Measurements from ENCODE around the gene C11orf54.
A peak's percentile ranks its signal among the peaks of the same experiment; 100 is the strongest.
"Not testable (repeated sequence)": the region's sequence is repeated elsewhere in the genome, so short reads cannot be mapped to it uniquely, and the experiment has no call there.

C11orf54 gene

GRCh38 chr11:93772123-93772522, 30.7 kb downstream of the C11orf54 start:
- no peak for DNase-seq

GRCh38 chr11:93773045-93773477, 31.6 kb downstream of the C11orf54 start:
- no peak for DNase-seq

GRCh38 chr11:93773601-93774200, 32.2 kb downstream of the C11orf54 start:
- DNase-seq = no peak

- not testable (repeated sequence) for DNase-seq
Measured at GRCh38 chr11:93774560-93774959, 33.1 kb downstream of the C11orf54 start.

- no peak for DNase-seq
Measured at GRCh38 chr11:93775289-93775688, 33.8 kb downstream of the C11orf54 start.

GRCh38 chr11:93783362-93783761, 41.9 kb downstream of the C11orf54 start:
- no peak for DNase-seq

- no peak for DNase-seq
Measured at GRCh38 chr11:93783765-93784144, 42.3 kb downstream of the C11orf54 start.

GRCh38 chr11:93784145-93784934, 42.9 kb downstream of the C11orf54 start, which contains the start of gene MED17:
Gene MED17, plus strand, starts transcription at chr11:93784282. Its CDS starts 232 bp downstream, at chr11:93784514.
- DNase-seq = peak; percentile 92

- DNase-seq = no peak
Measured at GRCh38 chr11:93784935-93785360, 43.5 kb downstream of the C11orf54 start.

- DNase-seq = no peak
Measured at GRCh38 chr11:93791493-93791892, 50.0 kb downstream of the C11orf54 start.

GRCh38 chr11:93796441-93797231, 55.2 kb downstream of the C11orf54 start:
- no peak for DNase-seq

- DNase-seq = no peak
Measured at GRCh38 chr11:93801366-93801765, 59.9 kb downstream of the C11orf54 start.

- no peak for DNase-seq
Measured at GRCh38 chr11:93804879-93805278, 63.4 kb downstream of the C11orf54 start.

GRCh38 chr11:93807980-93808379, 66.5 kb downstream of the C11orf54 start:
- no peak for DNase-seq

GRCh38 chr11:93813974-93814373, 72.5 kb downstream of the C11orf54 start:
- DNase-seq = no peak
